BJ (cell line): Measurements from ENCODE around the gene TUBB6. TPM values are rescaled to one million over a fixed set of nuclear protein-coding genes. Genes with fewer than 3 reads are reported as not detected.

Source experiments
- CTCF ChIA-PET: fragments of 350-600 bp; formaldehyde crosslinking; extraction: SDS; loops from one replicate; lab custom pipeline; 2021; ENCODE audit warnings: antibody characterized with exemption, inconsistent platforms; lab: Yijun Ruan, JAX
- POLR2A ChIA-PET: fragments of 300-600 bp; sonication (Branson Sonifier 250); formaldehyde crosslinking; extraction: SDS; loops from one replicate; lab custom pipeline; 2021; ENCODE audit warnings: antibody characterized with exemption; lab: Charles Lee
- DNase-seq: peaks from one replicate; pipeline ENCODE4 v3.0.0-alpha.2; 2011; ENCODE audit warnings: low read depth
- H3K27me3 ChIP-seq: 2 replicates; pipeline ENCODE4 v1.6.0; 2011; ENCODE audit warnings: low read length; ENCODE audit not compliant: control insufficient read depth, insufficient read depth
- H3K36me3 ChIP-seq: 2 replicates; pipeline ENCODE4 v1.5.1; 2011; ENCODE audit warnings: low read length; ENCODE audit not compliant: control insufficient read depth, insufficient read depth
- H3K4me3 ChIP-seq: 2 replicates; pipeline ENCODE4 v1.5.1; 2011; ENCODE audit warnings: low read depth, mild to moderate bottlenecking, control low read depth, low read length
- CTCF ChIP-seq: IDR thresholded peaks from 2 replicates; pipeline ENCODE4 v1.5.1; 2011; ENCODE audit warnings: low read depth, mild to moderate bottlenecking, control low read depth, inconsistent platforms, low read length, moderate library complexity; ENCODE audit not compliant: insufficient read depth
- polyA plus RNA-seq: library from polyadenylated mRNA; depleted of rRNA; stranded (reverse); fragments of >200 nt; gene quantifications from 2 replicates; pipeline ENCODE4 v1.2.3, GENCODE V29; 2011

Gene TUBB6
- polyA plus RNA-seq, 1 experiment: 765 TPM

GRCh38 chr18:12329125-12329698 lies 21.2 kb downstream of the TUBB6 start:
- CTCF ChIA-PET: interaction anchor here (0.8 to 2.3 kb wide), 11 partner anchors 9 to 331 kb away, joined by 3 to 28 read pairs (median 7); no protein-coding TSS in a partner anchor
- no peak for TF ChIP-seq CTCF
- H3K4me3 ChIP-seq: no peak overlapping the region
- POLR2A ChIA-PET: no interaction called here
- H3K36me3 ChIP-seq: peaks cover 29% of the 10 kb centered on the region
- no peak for DNase-seq
- H3K27me3 ChIP-seq: no peaks in the 10 kb centered on the region

- DNase-seq: no peak
- H3K27me3 ChIP-seq: no peaks in the 10 kb centered on the region
- H3K36me3 ChIP-seq: peaks cover 24% of the 10 kb centered on the region
- ChIA-PET CTCF (interaction anchor here (1.2 to 2.3 kb wide), 2 partner anchors 12 to 59 kb away, joined by 3 to 7 read pairs; no protein-coding TSS in a partner anchor), POLR2A (interaction anchor here (0.7 kb wide), 1 partner anchor 10 kb away, joined by 4 read pairs; no protein-coding TSS in a partner anchor)
- no peak for TF ChIP-seq CTCF
- H3K4me3 ChIP-seq: no peak overlapping the region
Measured at GRCh38 chr18:12330766-12331165, 22.7 kb downstream of the TUBB6 start.

- Histone ChIP-seq H3K36me3 (peaks cover 11% of the 10 kb centered on the region), H3K27me3 (no peaks in the 10 kb centered on the region), H3K4me3 (no peak overlapping the region)
- no peak for DNase-seq
- POLR2A ChIA-PET: no interaction called here
- CTCF ChIA-PET: no interaction called here
- no peak for TF ChIP-seq CTCF
Measured at GRCh38 chr18:12333506-12334290, 25.7 kb downstream of the TUBB6 start.

- ChIA-PET CTCF (interaction anchor here (1.0 kb wide), 1 partner anchor 45 kb away, joined by 3 read pairs; no protein-coding TSS in a partner anchor), POLR2A (no interaction called here)
- Histone ChIP-seq H3K36me3 (peaks cover 11% of the 10 kb centered on the region), H3K27me3 (no peaks in the 10 kb centered on the region), H3K4me3 (no peak overlapping the region)
- TF ChIP-seq CTCF: no peak
- no peak for DNase-seq
Measured at GRCh38 chr18:12334366-12334808, 26.3 kb downstream of the TUBB6 start.

- no peak for TF ChIP-seq CTCF
- ChIA-PET CTCF (interaction anchor here (1.0 kb wide), 1 partner anchor 46 kb away, joined by 3 read pairs; no protein-coding TSS in a partner anchor), POLR2A (no interaction called here)
- no peak overlapping the region for H3K4me3 ChIP-seq
- H3K36me3 ChIP-seq: peaks cover 11% of the 10 kb centered on the region
- no peaks in the 10 kb centered on the region for H3K27me3 ChIP-seq
- no peak for DNase-seq
Measured at GRCh38 chr18:12334863-12335262, 26.8 kb downstream of the TUBB6 start.
